Ramos (cell line): ENCODE data around the gene CDKAL1.
"Not testable (repeated sequence)": the region's sequence is repeated elsewhere in the genome, so short reads cannot be mapped to it uniquely, and the experiment has no call there.

Experiments used
- in situ Hi-C: fragments of 300-500 bp; cut with MboI; formaldehyde crosslinking; loops from one replicate; pipeline ENCODE4 v1.14.3; 2022; ENCODE audit warnings: low sequenced_read_pairs; ENCODE audit not compliant: unreplicated experiment

The CDKAL1 gene

GRCh38 chr6:20812776-20813175, 278.5 kb downstream of the CDKAL1 start:
- in situ Hi-C loops: no loop called here

- in situ Hi-C loops: no loop called here
These were observed 280.2 kb downstream of the CDKAL1 start for GRCh38 chr6:20814494-20814893.

- in situ Hi-C loops: no loop called here
These were observed 281.9 kb downstream of the CDKAL1 start for GRCh38 chr6:20816126-20816525.

GRCh38 chr6:20817806-20818320, 283.6 kb downstream of the CDKAL1 start:
- in situ Hi-C loops: no loop called here

- in situ Hi-C loops: no loop called here
These were observed 285.6 kb downstream of the CDKAL1 start for GRCh38 chr6:20819774-20820400.

- in situ Hi-C loops: no loop called here
These were observed 292.1 kb downstream of the CDKAL1 start for GRCh38 chr6:20826378-20826777.

GRCh38 chr6:20827798-20828197, 293.5 kb downstream of the CDKAL1 start:
- in situ Hi-C loops: no loop called here

- in situ Hi-C loops: no loop called here
These were observed 296.3 kb downstream of the CDKAL1 start for GRCh38 chr6:20830576-20830975.

- in situ Hi-C loops: not testable (repeated sequence)
These were observed 297.0 kb downstream of the CDKAL1 start for GRCh38 chr6:20831251-20831650.

- in situ Hi-C loops: no loop called here
These were observed 299.7 kb downstream of the CDKAL1 start for GRCh38 chr6:20833881-20834515.

- in situ Hi-C loops: no loop called here
These were observed 301.2 kb downstream of the CDKAL1 start for GRCh38 chr6:20835315-20836010.

GRCh38 chr6:20837189-20837588, 302.9 kb downstream of the CDKAL1 start:
- in situ Hi-C loops: no loop called here

- in situ Hi-C loops: no loop called here
These were observed 303.9 kb downstream of the CDKAL1 start for GRCh38 chr6:20838113-20838512.

GRCh38 chr6:20839630-20840029, 305.4 kb downstream of the CDKAL1 start:
- in situ Hi-C loops: no loop called here

GRCh38 chr6:20840675-20841074, 306.4 kb downstream of the CDKAL1 start:
- in situ Hi-C loops: no loop called here

- in situ Hi-C loops: no loop called here
These were observed 307.5 kb downstream of the CDKAL1 start for GRCh38 chr6:20841806-20842205.

- in situ Hi-C loops: no loop called here
These were observed 311.3 kb downstream of the CDKAL1 start for GRCh38 chr6:20845592-20845991.

- in situ Hi-C loops: no loop called here
These were observed 312.4 kb downstream of the CDKAL1 start for GRCh38 chr6:20846602-20847028.

GRCh38 chr6:20847904-20848303, 313.6 kb downstream of the CDKAL1 start:
- in situ Hi-C loops: no loop called here

- in situ Hi-C loops: no loop called here
These were observed 316.6 kb downstream of the CDKAL1 start for GRCh38 chr6:20850686-20851416.

GRCh38 chr6:20851795-20852194, 317.5 kb downstream of the CDKAL1 start:
- in situ Hi-C loops: no loop called here
